GM21367 (cell line): ENCODE measurements around the gene EFNB2.

Experiments used
- ATAC-seq: cut with Tn5 transposase; IDR thresholded peaks from one replicate; pipeline ENCODE4 v1.9.1; 2021; ENCODE audit not compliant: unreplicated experiment

Gene EFNB2

GRCh38 chr13:106455777-106456176 lies 79.7 kb downstream of the EFNB2 start:
- ATAC-seq, result no peak

DNA sequence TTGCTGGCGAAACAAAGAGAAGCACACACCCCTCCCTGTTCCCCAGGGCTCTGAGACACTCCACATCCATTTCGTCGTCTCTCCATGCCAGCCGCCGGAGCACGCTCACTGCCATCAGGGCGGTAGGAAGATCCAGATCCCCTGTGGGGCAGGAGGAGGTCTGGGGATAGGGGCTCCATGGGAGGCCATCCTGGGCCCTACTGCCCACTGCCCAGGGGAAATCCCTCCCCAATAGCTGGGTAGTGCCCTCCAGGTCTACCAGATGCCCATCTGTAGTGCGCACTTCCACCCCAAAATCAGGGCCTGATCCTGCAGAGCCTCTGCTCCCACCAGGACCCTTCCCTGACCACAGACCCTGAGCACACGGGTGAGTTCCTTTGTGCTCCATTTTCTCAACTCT lies 80.3 kb downstream of the EFNB2 start:
- ATAC-seq, result no peak

GRCh38 chr13:106453101-106453500 lies 82.4 kb downstream of the EFNB2 start:
- ATAC-seq, result no peak

DNA sequence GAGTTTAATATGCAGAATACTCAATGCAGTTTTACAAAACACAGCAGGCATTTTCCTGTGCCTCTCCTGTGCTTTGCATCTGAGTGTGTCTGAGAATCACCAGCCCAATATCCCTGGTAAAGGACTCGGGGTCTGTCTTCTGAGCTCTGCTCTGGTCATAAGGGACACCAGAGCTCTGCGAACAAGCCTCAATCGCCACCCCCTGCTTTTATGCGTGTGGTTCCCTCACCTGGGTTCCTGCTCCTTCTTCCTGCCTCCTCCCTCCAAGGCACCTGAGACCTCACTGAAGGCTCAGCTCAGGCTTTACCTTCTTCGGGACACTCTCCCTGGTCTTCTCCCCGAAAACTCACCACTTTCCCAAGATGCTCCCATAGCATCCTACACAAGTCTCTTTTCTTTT lies 84.5 kb downstream of the EFNB2 start:
- no peak for ATAC-seq

DNA sequence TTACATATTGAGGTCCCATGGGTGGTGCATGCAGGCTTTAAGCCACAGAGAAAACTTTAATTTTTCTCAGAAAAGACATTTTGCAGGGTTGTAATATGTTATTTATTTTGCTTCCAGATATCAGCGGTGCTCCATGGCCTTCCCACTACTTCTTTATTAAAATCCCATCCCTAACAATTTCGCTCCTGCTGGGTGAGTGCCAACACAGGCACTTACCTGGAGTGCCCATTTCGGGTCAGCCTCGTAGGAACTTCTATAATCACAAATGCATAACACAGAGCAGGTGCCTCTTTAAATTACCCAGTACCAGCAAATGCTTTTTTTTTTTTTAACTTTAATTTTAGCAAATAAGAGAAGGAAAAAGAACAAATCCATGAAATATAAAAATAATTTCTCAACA lies 86.4 kb downstream of the EFNB2 start:
- no peak for ATAC-seq

GRCh38 chr13:106445996-106446395 lies 89.5 kb downstream of the EFNB2 start:
- ATAC-seq, result no peak

DNA sequence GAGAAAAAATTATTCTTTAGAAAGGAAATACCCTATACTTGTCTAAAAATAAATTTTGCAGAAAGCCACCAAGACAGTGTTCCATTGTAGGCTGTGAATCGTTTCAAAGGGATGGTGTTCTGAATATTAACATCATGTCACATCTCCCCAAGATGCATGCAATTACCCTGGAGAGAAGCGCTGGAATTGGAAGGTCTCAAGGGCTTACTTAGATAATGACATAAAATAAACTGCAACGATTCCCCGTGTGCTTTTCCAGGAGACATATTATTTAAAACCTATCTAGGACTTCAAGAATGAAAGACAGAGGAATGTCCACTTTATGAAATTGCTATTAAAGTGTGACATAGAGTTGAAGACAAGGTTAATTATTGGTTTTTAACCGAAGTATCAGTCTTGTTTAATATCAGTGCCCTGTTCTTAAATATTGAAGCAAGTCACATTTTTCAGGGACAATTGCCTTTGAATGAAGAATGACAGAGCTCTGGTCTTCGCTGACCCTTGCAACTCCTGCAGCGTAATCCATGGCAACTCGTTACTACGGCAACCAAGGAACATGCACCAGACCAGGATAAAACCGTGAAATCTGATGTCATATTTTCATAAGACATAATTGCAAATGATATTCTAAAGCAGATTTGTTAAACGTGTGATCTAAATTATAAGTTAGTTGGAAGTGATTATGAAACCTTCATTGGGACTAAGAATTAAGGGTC lies 91.7 kb downstream of the EFNB2 start:
- no peak for ATAC-seq

DNA sequence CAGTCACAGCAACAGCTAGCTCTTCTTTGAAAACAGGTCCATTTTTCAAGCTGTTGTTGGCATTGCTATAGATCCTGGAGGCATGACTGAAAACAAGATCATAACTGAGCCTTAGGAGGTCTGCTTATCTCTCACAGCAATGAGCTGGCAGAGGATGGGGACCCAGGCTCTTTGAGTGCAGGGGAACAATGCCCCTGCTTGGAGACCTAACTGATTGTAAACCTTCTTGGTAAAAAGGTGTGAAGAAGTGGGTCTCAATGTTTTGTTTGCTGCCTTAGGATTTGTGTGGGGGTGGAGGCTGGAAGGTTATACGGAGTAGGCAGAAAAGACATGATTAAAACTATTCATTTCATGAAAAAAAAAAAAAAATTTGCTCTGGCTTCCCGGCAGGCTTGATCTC lies 94.6 kb downstream of the EFNB2 start:
- no peak for ATAC-seq
